Panc1 (cell line): ENCODE measurements around the gene CPB1. TPM values are rescaled to one million over a fixed set of nuclear protein-coding genes. Genes with fewer than 3 reads are reported as not detected.

Experiments
- ATAC-seq: fragments of 200-7000 bp; cut with Tn5 transposase; 2 replicates; pipeline ENCODE4 v1.9.1; 2020; ENCODE audit warnings: mild to moderate bottlenecking, moderate library complexity
- BruUV-seq: library from RNA; stranded (reverse); fragments of 400-500 nt; replicated peaks from 2 replicates; lab custom pipeline; 2021; lab: Mats Ljungman, UMichigan
- CTCF ChIA-PET: fragments of 300-600 bp; sonication (Branson Sonifier 250); formaldehyde crosslinking; loops from one replicate; lab custom pipeline; 2022; ENCODE audit warnings: antibody characterized with exemption; lab: Charles Lee
- POLR2A ChIA-PET: fragments of 300-600 bp; sonication (Branson Sonifier 250); formaldehyde crosslinking; loops from one replicate; lab custom pipeline; 2022; ENCODE audit warnings: antibody characterized with exemption; lab: Charles Lee
- DNase-seq: peaks from one replicate; pipeline ENCODE4 v3.0.0-alpha.2; 2010; ENCODE audit warnings: low read depth, low spot score
- H3K27ac ChIP-seq: 2 replicates; pipeline ENCODE4 v1.5.1; 2011; ENCODE audit warnings: mild to moderate bottlenecking, low read length, inconsistent platforms
- H3K27me3 ChIP-seq: fragments of 200-500 bp; sonication (Bioruptor generic); 2 replicates; pipeline ENCODE4 v1.6.0; 2014; ENCODE audit warnings: low read length, inconsistent platforms; ENCODE audit not compliant: control insufficient read depth, insufficient read depth
- H3K36me3 ChIP-seq: fragments of 200-500 bp; sonication (Bioruptor generic); 2 replicates; pipeline ENCODE4 v1.5.1; 2014; ENCODE audit warnings: inconsistent platforms, mild to moderate bottlenecking, low read length, moderate library complexity; ENCODE audit not compliant: control insufficient read depth, insufficient read depth
- H3K4me1 ChIP-seq: 2 replicates; pipeline ENCODE4 v1.5.1; 2011; ENCODE audit warnings: inconsistent platforms, mild to moderate bottlenecking, low read length, moderate library complexity; ENCODE audit not compliant: control insufficient read depth, insufficient read depth
- H3K4me3 ChIP-seq, 2 experiments: 2 replicates each; pipeline ENCODE4 v1.5.1; 2011 to 2012; ENCODE audit warnings: low read depth in 2 of 2, low read length in 2 of 2, mild to moderate bottlenecking in 2 of 2, inconsistent platforms in 1 of 2, moderate library complexity in 1 of 2
- H3K9me3 ChIP-seq: fragments of 200-500 bp; sonication (Bioruptor generic); 2 replicates; pipeline ENCODE4 v1.5.1; 2014; ENCODE audit warnings: low read depth, mild to moderate bottlenecking, inconsistent platforms, low read length, moderate library complexity; ENCODE audit not compliant: control insufficient read depth, insufficient read depth
- CTCF ChIP-seq: fragments of 450-650 bp; IDR thresholded peaks from 2 replicates; pipeline ENCODE4 v1.5.1; 2017; ENCODE audit warnings: mild to moderate bottlenecking
- POLR2AphosphoS5 ChIP-seq: IDR thresholded peaks from 2 replicates; pipeline ENCODE4 v1.6.1; 2012; ENCODE audit warnings: mild to moderate bottlenecking, low read depth, low read length, moderate library complexity
- REST ChIP-seq, 2 experiments: IDR thresholded peaks; 2 replicates each; pipeline ENCODE4 v1.6.1; 2011 to 2012; ENCODE audit warnings: low read depth in 2 of 2, control low read depth in 1 of 2, low read length in 1 of 2, mild to moderate bottlenecking in 1 of 2, moderate library complexity in 1 of 2; ENCODE audit not compliant: insufficient read depth in 1 of 2
- SIN3A ChIP-seq: IDR thresholded peaks from 2 replicates; pipeline ENCODE4 v1.6.1; 2012; ENCODE audit warnings: low read depth, mild to moderate bottlenecking, low read length, moderate library complexity, borderline replicate concordance; ENCODE audit not compliant: insufficient read depth
- TCF7L2 ChIP-seq: IDR thresholded peaks from 2 replicates; pipeline ENCODE4 v1.6.1; 2011; ENCODE audit warnings: mild to moderate bottlenecking, low read depth, low read length, inconsistent platforms
- in situ Hi-C: cut with HindIII; loops from 2 replicates; pipeline ENCODE4 v1.10.0; 2016; ENCODE audit warnings: low sequenced_read_pairs, low pct_unique_long_range_greater_than_20kb
- intact Hi-C: fragments of 100-400 bp; cut with micrococcal nuclease; formaldehyde crosslinking; loops from one replicate; pipeline ENCODE4 v1.10.0; 2022; ENCODE audit not compliant: unreplicated experiment
- total RNA-seq: library from RNA; stranded (reverse); gene quantifications from one replicate; pipeline ENCODE4 v1.2.1, GENCODE V29; 2021; ENCODE audit not compliant: unreplicated experiment

CPB1 gene
- total RNA-seq, 1 experiment from 2014 or later, result 4.4 TPM

- Histone ChIP-seq H3K4me3 (no peak overlapping the region), H3K27ac (no peak overlapping the region), H3K9me3 (no peaks in the 10 kb centered on the region), H3K36me3 (no peaks in the 10 kb centered on the region), H3K4me1 (no peaks in the 10 kb centered on the region), H3K27me3 (no peaks in the 10 kb centered on the region)
- ATAC-seq (no peak), DNase-seq (no peak)
- intact Hi-C loops (no loop called here), in situ Hi-C loops (no loop called here)
- BruUV-seq, result no TSS peak
- ChIA-PET POLR2A (no interaction called here), CTCF (no interaction called here)
- no peak for TF ChIP-seq POLR2AphosphoS5
- TF ChIP-seq SIN3A, result no peak
- TF ChIP-seq CTCF, result no peak
- no peak for TF ChIP-seq REST (IDR thresholded peaks at IDR 0.05; ENCODE audit: insufficient read depth in 1 of 2, low read depth in 2 of 2, low read length in 1 of 2)
- TF ChIP-seq TCF7L2, result no peak
Observed at GRCh38 chr3:148796799-148797198, 30.8 kb upstream of the CPB1 start.

GRCh38 chr3:148797795-148798194 is 29.8 kb upstream of the CPB1 start:
- in situ Hi-C loops (no loop called here), intact Hi-C loops (no loop called here)
- no peaks in the 10 kb centered on the region for H3K9me3 ChIP-seq
- DNase-seq (no peak), ATAC-seq (no peak)
- H3K27ac ChIP-seq, result no peak overlapping the region
- no peak overlapping the region for H3K4me3 ChIP-seq
- CTCF ChIA-PET, result no interaction called here
- TF ChIP-seq TCF7L2 (no peak), REST (IDR thresholded peaks at IDR 0.05; ENCODE audit: insufficient read depth in 1 of 2, low read depth in 2 of 2, low read length in 1 of 2) (no peak), CTCF (no peak), POLR2AphosphoS5 (no peak), SIN3A (no peak)
- no TSS peak for BruUV-seq
- POLR2A ChIA-PET, result no interaction called here
- no peaks in the 10 kb centered on the region for H3K4me1 ChIP-seq
- H3K27me3 ChIP-seq, result no peaks in the 10 kb centered on the region
- H3K36me3 ChIP-seq, result no peaks in the 10 kb centered on the region
